HG02943 (cell line): ENCODE data around the gene EIF1AD.
"Not testable (repeated sequence)": the region's sequence is repeated elsewhere in the genome, so short reads cannot be mapped to it uniquely, and the experiment has no call there.

Experiments used
- ATAC-seq: cut with Tn5 transposase; IDR thresholded peaks from one replicate; pipeline ENCODE4 v1.9.1; 2021; ENCODE audit warnings: mild to moderate bottlenecking, low read depth, moderate library complexity; ENCODE audit not compliant: unreplicated experiment

Gene EIF1AD

GRCh38 chr11:66022401-66023185 is 20.6 kb upstream of the EIF1AD start:
- ATAC-seq, result no peak

- ATAC-seq, result no peak
Observed at GRCh38 chr11:66020618-66021357, 18.8 kb upstream of the EIF1AD start.

GRCh38 chr11:66020212-66020611 is 18.3 kb upstream of the EIF1AD start:
- ATAC-seq, result no peak

GRCh38 chr11:66017321-66017720 is 15.4 kb upstream of the EIF1AD start:
- ATAC-seq, result no peak

- ATAC-seq, result no peak
Observed at GRCh38 chr11:66016793-66017177, 14.8 kb upstream of the EIF1AD start.

GRCh38 chr11:66015936-66016792 is 14.2 kb upstream of the EIF1AD start:
- no peak for ATAC-seq

- ATAC-seq, result no peak
Observed at GRCh38 chr11:66015454-66015881, 13.5 kb upstream of the EIF1AD start.

- ATAC-seq, result no peak
Observed at GRCh38 chr11:66014804-66015453, 13.0 kb upstream of the EIF1AD start.

- no peak for ATAC-seq
Observed at GRCh38 chr11:66013762-66014100, 11.8 kb upstream of the EIF1AD start.

- ATAC-seq, result no peak
Observed at GRCh38 chr11:66012946-66013761, 11.2 kb upstream of the EIF1AD start.

- ATAC-seq, result no peak
Observed at GRCh38 chr11:66012371-66012945, 10.5 kb upstream of the EIF1AD start.

- no peak for ATAC-seq
Observed at GRCh38 chr11:66011785-66012303, 9.9 kb upstream of the EIF1AD start, which contains the start of gene CST6. TSS of gene CST6 (plus strand) at chr11:66012008. CDS start at chr11:66012045, 37 bp downstream.

GRCh38 chr11:66011239-66011784 is 9.4 kb upstream of the EIF1AD start:
- no peak for ATAC-seq

- not testable (repeated sequence) for ATAC-seq
Observed at GRCh38 chr11:66010036-66010435, 8.1 kb upstream of the EIF1AD start.

GRCh38 chr11:66008468-66009101 is 6.6 kb upstream of the EIF1AD start:
- ATAC-seq, result no peak

- no peak for ATAC-seq
Observed at GRCh38 chr11:66008095-66008467, 6.1 kb upstream of the EIF1AD start.

- ATAC-seq, result no peak
Observed at GRCh38 chr11:66007201-66007634, 5.3 kb upstream of the EIF1AD start.

- no peak for ATAC-seq
Observed at GRCh38 chr11:66006891-66007176, 4.9 kb upstream of the EIF1AD start.
